OCI-LY7 (cell line): ENCODE data around the gene USP25. TPM values are rescaled to one million over a fixed set of nuclear protein-coding genes. Genes with fewer than 3 reads are reported as not detected.

Experiments
- BruUV-seq: library from RNA; stranded (reverse); fragments of 400-500 nt; replicated peaks from 2 replicates; lab custom pipeline; 2021; lab: Mats Ljungman, UMichigan
- CTCF ChIA-PET: fragments of 300-600 bp; sonication (Branson Sonifier 250); formaldehyde crosslinking; loops from one replicate; lab custom pipeline; 2022; ENCODE audit warnings: antibody characterized with exemption; ENCODE audit not compliant: unreplicated experiment; lab: Charles Lee
- POLR2A ChIA-PET: fragments of 300-600 bp; sonication (Branson Sonifier 250); formaldehyde crosslinking; loops from one replicate; lab custom pipeline; 2022; ENCODE audit warnings: antibody characterized with exemption; lab: Charles Lee
- DNase-seq: peaks from one replicate; pipeline ENCODE4 v3.0.0-alpha.2; 2015; ENCODE audit warnings: low spot score
- H2AFZ ChIP-seq: fragments of 200-600 bp; sonication (generic), shearing (Covaris generic); 2 replicates; pipeline ENCODE4 v1.6.1; 2014; ENCODE audit warnings: mild to moderate bottlenecking, antibody characterized with exemption, low read length, moderate library complexity
- H3K27ac ChIP-seq: fragments of 200-600 bp; sonication (generic); 2 replicates; pipeline ENCODE4 v1.5.1; 2014; ENCODE audit warnings: mixed run types, low read depth, mild to moderate bottlenecking, moderate library complexity, low read length, inconsistent platforms; ENCODE audit not compliant: poor library complexity, severe bottlenecking
- H3K36me3 ChIP-seq: fragments of 200-600 bp; sonication (generic); 2 replicates; pipeline ENCODE4 v1.6.1; 2014; ENCODE audit warnings: mild to moderate bottlenecking, antibody characterized with exemption, low read length, moderate library complexity, mixed read lengths; ENCODE audit not compliant: insufficient read depth
- H3K4me1 ChIP-seq: fragments of 200-600 bp; sonication (generic); 2 replicates; pipeline ENCODE4 v1.5.1; 2014; ENCODE audit warnings: mild to moderate bottlenecking, low read length; ENCODE audit not compliant: insufficient read depth, poor library complexity, severe bottlenecking
- H3K4me2 ChIP-seq: fragments of 200-600 bp; sonication (generic); 2 replicates; pipeline ENCODE4 v1.6.1; 2014; ENCODE audit warnings: mild to moderate bottlenecking, low read length
- H3K4me3 ChIP-seq: fragments of 200-600 bp; sonication (generic); 2 replicates; pipeline ENCODE4 v1.5.1; 2014; ENCODE audit warnings: mild to moderate bottlenecking, low read depth, low read length; ENCODE audit not compliant: poor library complexity, severe bottlenecking
- H3K79me2 ChIP-seq: fragments of 200-600 bp; sonication (generic); 2 replicates; pipeline ENCODE4 v1.6.1; 2016; ENCODE audit warnings: low read depth, mild to moderate bottlenecking, low read length, moderate library complexity, mixed read lengths; ENCODE audit not compliant: insufficient read depth
- H3K9me2 ChIP-seq: fragments of 200-600 bp; sonication (generic); 2 replicates; pipeline ENCODE4 v1.6.1; 2016; ENCODE audit warnings: mild to moderate bottlenecking, low read length, mixed read lengths; ENCODE audit not compliant: insufficient read depth
- H3K9me3 ChIP-seq: fragments of 200-600 bp; sonication (generic); 2 replicates; pipeline ENCODE4 v1.6.1; 2014; ENCODE audit warnings: mild to moderate bottlenecking, mixed run types, low read length, mixed read lengths
- H4K20me1 ChIP-seq: fragments of 200-600 bp; sonication (generic); 2 replicates; pipeline ENCODE4 v1.6.1; 2014; ENCODE audit warnings: mild to moderate bottlenecking, antibody characterized with exemption, low read length, moderate library complexity, mixed read lengths; ENCODE audit not compliant: insufficient read depth
- EZH2phosphoT487 ChIP-seq: fragments of 200-600 bp; sonication (generic); IDR thresholded peaks from 2 replicates; pipeline ENCODE4 v1.6.1; 2018; ENCODE audit warnings: low read depth, borderline replicate concordance, mild to moderate bottlenecking, mixed run types, antibody characterized with exemption, low read length, moderate library complexity, mixed read lengths
- intact Hi-C: fragments of 100-400 bp; cut with micrococcal nuclease; formaldehyde crosslinking; loops from one replicate; pipeline ENCODE4 v1.10.0; 2022; ENCODE audit not compliant: unreplicated experiment
- total RNA-seq, 2 experiments: library from RNA; depleted of rRNA in 1 of 2; stranded (reverse); fragments of >200 nt in 1 of 2; shearing (Covaris generic) in 1 of 2; gene quantifications; 2 replicates each; pipeline ENCODE4 v1.2.3, GENCODE V29; 2014 to 2022
- TF ChIP-seq, protein P1 (sequence below): fragments of 200-600 bp; sonication (generic); conservative IDR thresholded peaks from 2 replicates; pipeline ENCODE4 v1.5.1; 2014; ENCODE audit warnings: mild to moderate bottlenecking, antibody characterized with exemption, low read length, moderate library complexity, mixed read lengths

USP25 gene
- total RNA-seq, 2 experiments from 2014 or later: 25.1 to 28.1 TPM

DNA sequence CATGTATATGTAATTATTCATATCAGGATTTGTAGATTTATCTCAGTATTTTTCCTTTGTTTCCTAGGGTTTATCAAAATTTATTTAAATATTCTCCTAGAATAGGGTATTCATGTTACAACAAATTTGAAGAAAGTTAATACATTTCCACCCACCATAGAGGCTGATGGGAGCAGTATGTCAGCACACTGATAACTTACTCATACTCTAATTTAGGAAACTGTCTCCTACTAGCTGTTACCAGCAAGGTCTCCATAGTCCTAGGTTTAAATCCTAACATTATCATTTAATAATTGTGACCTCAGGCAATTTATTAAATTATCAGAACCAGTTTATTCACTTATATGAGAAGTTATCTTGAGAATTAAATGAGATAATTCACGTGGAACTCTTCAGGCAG lies 127.0 kb downstream of the USP25 start:
- POLR2A ChIA-PET: no interaction called here
- TF ChIP-seq, protein P1, sequence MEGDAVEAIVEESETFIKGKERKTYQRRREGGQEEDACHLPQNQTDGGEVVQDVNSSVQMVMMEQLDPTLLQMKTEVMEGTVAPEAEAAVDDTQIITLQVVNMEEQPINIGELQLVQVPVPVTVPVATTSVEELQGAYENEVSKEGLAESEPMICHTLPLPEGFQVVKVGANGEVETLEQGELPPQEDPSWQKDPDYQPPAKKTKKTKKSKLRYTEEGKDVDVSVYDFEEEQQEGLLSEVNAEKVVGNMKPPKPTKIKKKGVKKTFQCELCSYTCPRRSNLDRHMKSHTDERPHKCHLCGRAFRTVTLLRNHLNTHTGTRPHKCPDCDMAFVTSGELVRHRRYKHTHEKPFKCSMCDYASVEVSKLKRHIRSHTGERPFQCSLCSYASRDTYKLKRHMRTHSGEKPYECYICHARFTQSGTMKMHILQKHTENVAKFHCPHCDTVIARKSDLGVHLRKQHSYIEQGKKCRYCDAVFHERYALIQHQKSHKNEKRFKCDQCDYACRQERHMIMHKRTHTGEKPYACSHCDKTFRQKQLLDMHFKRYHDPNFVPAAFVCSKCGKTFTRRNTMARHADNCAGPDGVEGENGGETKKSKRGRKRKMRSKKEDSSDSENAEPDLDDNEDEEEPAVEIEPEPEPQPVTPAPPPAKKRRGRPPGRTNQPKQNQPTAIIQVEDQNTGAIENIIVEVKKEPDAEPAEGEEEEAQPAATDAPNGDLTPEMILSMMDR: no peak
- no peak for TF ChIP-seq EZH2phosphoT487
- Histone ChIP-seq H3K4me1 (no peaks in the 10 kb centered on the region), H3K9me2 (no peaks in the 10 kb centered on the region), H3K9me3 (no peaks in the 10 kb centered on the region), H3K4me3 (no peak overlapping the region), H2AFZ (no peak overlapping the region), H3K4me2 (no peak overlapping the region), H3K79me2 (no peaks in the 10 kb centered on the region), H4K20me1 (no peaks in the 10 kb centered on the region), H3K27ac (no peak overlapping the region), H3K36me3 (no peaks in the 10 kb centered on the region)
- DNase-seq: no peak
- intact Hi-C loops: no loop called here
- no TSS peak for BruUV-seq
- CTCF ChIA-PET: no interaction called here

DNA sequence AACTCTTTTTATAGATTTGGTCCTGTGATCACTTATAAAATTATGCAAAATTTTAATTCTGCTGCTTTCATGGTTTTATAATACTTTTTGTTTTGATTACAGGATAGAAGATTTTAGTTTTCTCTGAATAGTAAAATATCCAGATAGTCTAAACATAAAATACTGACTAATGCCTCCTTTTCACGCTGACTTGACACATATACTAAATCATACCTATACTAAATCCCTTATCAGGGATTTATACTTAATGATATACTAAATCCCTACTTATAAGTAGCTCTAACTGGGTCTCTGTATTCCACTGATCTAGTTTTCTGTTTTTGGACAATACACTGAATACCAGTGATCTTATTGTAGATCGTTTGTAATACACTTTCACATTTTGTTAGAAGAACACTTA lies 128.0 kb downstream of the USP25 start:
- no peaks in the 10 kb centered on the region for H3K79me2 ChIP-seq
- POLR2A ChIA-PET: interaction anchor here (0.7 kb wide), 1 partner anchor 455 kb away, joined by 4 read pairs; no protein-coding TSS in a partner anchor
- H3K36me3 ChIP-seq: no peaks in the 10 kb centered on the region
- no TSS peak for BruUV-seq
- no peaks in the 10 kb centered on the region for H3K9me2 ChIP-seq
- no peaks in the 10 kb centered on the region for H3K4me1 ChIP-seq
- no peak overlapping the region for H3K27ac ChIP-seq
- no peak overlapping the region for H3K4me2 ChIP-seq
- TF ChIP-seq EZH2phosphoT487: no peak
- TF ChIP-seq, protein P1: no peak
- no peak for DNase-seq
- H3K4me3 ChIP-seq: no peak overlapping the region
- intact Hi-C loops: no loop called here
- no peaks in the 10 kb centered on the region for H3K9me3 ChIP-seq
- CTCF ChIA-PET: no interaction called here
- H4K20me1 ChIP-seq: no peaks in the 10 kb centered on the region
- no peak overlapping the region for H2AFZ ChIP-seq

DNA sequence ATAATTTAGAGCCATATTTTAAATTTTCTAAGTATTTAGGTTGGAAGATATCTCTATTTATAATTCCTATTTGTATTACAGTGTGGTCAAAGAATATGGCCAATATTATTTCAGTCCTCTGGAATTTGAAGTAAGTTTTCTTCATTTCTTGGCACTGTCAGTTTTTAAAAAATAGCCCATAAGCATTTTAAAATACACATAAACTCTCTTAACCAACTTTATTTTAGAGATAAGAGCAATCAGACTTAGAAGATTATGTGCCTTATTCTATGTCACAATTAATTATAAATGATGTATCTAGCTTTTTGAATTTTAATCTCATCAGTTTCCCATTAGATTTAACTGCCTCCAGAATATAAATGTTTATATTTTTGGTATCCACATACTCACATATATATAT lies 130.8 kb downstream of the USP25 start:
- intact Hi-C loops: no loop called here
- H3K27ac ChIP-seq: no peak overlapping the region
- H3K4me3 ChIP-seq: no peak overlapping the region
- no peaks in the 10 kb centered on the region for H4K20me1 ChIP-seq
- H3K4me2 ChIP-seq: no peak overlapping the region
- no peaks in the 10 kb centered on the region for H3K4me1 ChIP-seq
- no peak for TF ChIP-seq EZH2phosphoT487
- TF ChIP-seq, protein P1: no peak
- H3K79me2 ChIP-seq: no peaks in the 10 kb centered on the region
- no TSS peak for BruUV-seq
- ChIA-PET CTCF (no interaction called here), POLR2A (interaction anchor here (0.6 kb wide), 1 partner anchor 1582 kb away, joined by 3 read pairs; no protein-coding TSS in a partner anchor)
- no peaks in the 10 kb centered on the region for H3K9me2 ChIP-seq
- H3K36me3 ChIP-seq: no peaks in the 10 kb centered on the region
- H3K9me3 ChIP-seq: no peaks in the 10 kb centered on the region
- no peak for DNase-seq
- H2AFZ ChIP-seq: no peak overlapping the region
